ENCODE measurements around the gene HMGCL. TPM values are rescaled to one million over a fixed set of nuclear protein-coding genes. Genes with fewer than 3 reads are reported as not detected.
"Not testable (repeated sequence)": the region's sequence is repeated elsewhere in the genome, so short reads cannot be mapped to it uniquely, and the experiment has no call there.

Gene HMGCL
- total and polyA plus RNA-seq, 2 of the 13 experiments (the other 11 are each of a cell fraction or from before 2014, with no cell fraction given), result 21.3 to 41.4 TPM

GRCh38 chr1:23836037-23836436 is 10.8 kb upstream of the HMGCL start:
- FAIRE-seq (no peak), ATAC-seq (no peak), DNase-seq (ENCODE audit: low spot score) (no peak)
- WGBS (ENCODE audit: low lambda C conversion rate), result 16% methylated on average over 3 of the region's 3 CpGs
- no peak overlapping the region for H3K27ac ChIP-seq (ENCODE audit: extremely low read length, insufficient read depth, low read length)
- H3K9me3 ChIP-seq (ENCODE audit: low read length), result no peaks in the 10 kb centered on the region
- H3K4me3 ChIP-seq (replicated peaks in 1 of 3; ENCODE audit: insufficient read depth in 1 of 3, low read depth in 2 of 3, low read length in 3 of 3), result no peak overlapping the region
- no peak overlapping the region for H3K4me2 ChIP-seq (ENCODE audit: low read depth, low read length)
- no peak for TF ChIP-seq ZSCAN22 (CRISPR knock-in tag; IDR thresholded peaks at IDR 0.05)
- TF ChIP-seq, protein P1, sequence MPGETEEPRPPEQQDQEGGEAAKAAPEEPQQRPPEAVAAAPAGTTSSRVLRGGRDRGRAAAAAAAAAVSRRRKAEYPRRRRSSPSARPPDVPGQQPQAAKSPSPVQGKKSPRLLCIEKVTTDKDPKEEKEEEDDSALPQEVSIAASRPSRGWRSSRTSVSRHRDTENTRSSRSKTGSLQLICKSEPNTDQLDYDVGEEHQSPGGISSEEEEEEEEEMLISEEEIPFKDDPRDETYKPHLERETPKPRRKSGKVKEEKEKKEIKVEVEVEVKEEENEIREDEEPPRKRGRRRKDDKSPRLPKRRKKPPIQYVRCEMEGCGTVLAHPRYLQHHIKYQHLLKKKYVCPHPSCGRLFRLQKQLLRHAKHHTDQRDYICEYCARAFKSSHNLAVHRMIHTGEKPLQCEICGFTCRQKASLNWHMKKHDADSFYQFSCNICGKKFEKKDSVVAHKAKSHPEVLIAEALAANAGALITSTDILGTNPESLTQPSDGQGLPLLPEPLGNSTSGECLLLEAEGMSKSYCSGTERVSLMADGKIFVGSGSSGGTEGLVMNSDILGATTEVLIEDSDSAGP (CRISPR knock-in tag; IDR thresholded peaks at IDR 0.05; ENCODE audit: borderline replicate concordance), result no peak
- no peak for TF ChIP-seq MAFF (IDR thresholded peaks at IDR 0.05; ENCODE audit: low read depth, low read length)
- no peak for TF ChIP-seq ZSCAN9 (CRISPR knock-in tag; IDR thresholded peaks at IDR 0.05; ENCODE audit: borderline replicate concordance)
- no peak for TF ChIP-seq HHEX (CRISPR knock-in tag; IDR thresholded peaks at IDR 0.05)
- TF ChIP-seq ZNF510 (CRISPR knock-in tag; IDR thresholded peaks at IDR 0.05; ENCODE audit: low read depth), result no peak
- no peak for TF ChIP-seq ZNF136 (CRISPR knock-in tag; IDR thresholded peaks at IDR 0.05; ENCODE audit: low read depth)
- no peak for TF ChIP-seq ZNF468 (CRISPR knock-in tag; IDR thresholded peaks at IDR 0.05)
- no peak for TF ChIP-seq E2F2 (CRISPR knock-in tag; IDR thresholded peaks at IDR 0.05; ENCODE audit: borderline replicate concordance)
- no peaks in the 10 kb centered on the region for H4K20me1 ChIP-seq (ENCODE audit: insufficient read depth, low read length)
- POLR2A ChIA-PET, result no interaction called here
- H2AFZ ChIP-seq (ENCODE audit: low read length), result no peak overlapping the region
- H3K79me2 ChIP-seq (ENCODE audit: insufficient read depth, low read length), result no peaks in the 10 kb centered on the region
- peaks cover 0 to 6% of the 10 kb centered on the region in 2 experiments; a peak in 3 of 5 replicates for H3K27me3 ChIP-seq (ENCODE audit: control insufficient read depth in 1 of 2, insufficient read depth in 2 of 2, low read length in 2 of 2)
- H3K36me3 ChIP-seq (replicated peaks in 1 of 2; ENCODE audit: control insufficient read depth in 1 of 2, insufficient read depth in 2 of 2, low read length in 2 of 2), result no peaks in the 10 kb centered on the region
- CTCF ChIA-PET (ENCODE audit: low intra/inter-chr PET ratio, low total read pairs), result no interaction called here
- H3K9ac ChIP-seq (ENCODE audit: insufficient read depth, low read depth, low read length), result no peak overlapping the region
- peaks cover 20% of the 10 kb centered on the region for H3K4me1 ChIP-seq (ENCODE audit: insufficient read depth, low read length)
- in situ Hi-C loops (cut with HindIII; ENCODE audit: extremely low pct_ligation_motif_present, low pct_unique_long_range_greater_than_20kb), result no loop called here
- intact Hi-C loops (cut with micrococcal nuclease; ENCODE audit: unreplicated experiment), result no loop called here
- no TSS peak for BruUV-seq (replicated peaks)

DNA sequence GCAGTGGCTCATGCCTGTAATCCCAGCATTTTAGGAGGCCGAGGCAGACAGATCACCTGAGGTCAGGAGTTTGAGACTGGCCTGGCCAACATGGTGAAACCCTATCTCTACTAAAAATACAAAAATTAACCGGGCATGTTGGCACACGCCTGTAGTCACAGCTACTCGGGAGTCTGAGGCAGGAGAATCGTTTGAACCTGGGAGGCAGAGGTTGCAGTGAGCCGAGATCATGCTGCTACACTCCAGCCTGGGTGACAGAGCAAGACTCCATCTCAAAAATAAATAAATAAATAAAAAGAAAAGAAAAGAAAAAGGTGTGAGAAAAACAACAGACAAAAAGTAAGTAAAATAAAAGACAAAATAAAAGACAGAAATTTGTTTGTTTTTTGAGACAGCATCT is 8.9 kb upstream of the HMGCL start:
- WGBS (ENCODE audit: low lambda C conversion rate), result 23% methylated on average over 6 of the region's 6 CpGs
- H3K36me3 ChIP-seq (replicated peaks in 1 of 2; ENCODE audit: control insufficient read depth in 1 of 2, insufficient read depth in 2 of 2, low read length in 2 of 2); H3K9ac ChIP-seq (ENCODE audit: insufficient read depth, low read depth, low read length); H2AFZ ChIP-seq (ENCODE audit: low read length); ATAC-seq; intact Hi-C loops (cut with micrococcal nuclease; ENCODE audit: unreplicated experiment); H3K9me3 ChIP-seq (ENCODE audit: low read length); DNase-seq (ENCODE audit: low spot score); BruUV-seq (replicated peaks); CTCF ChIA-PET (ENCODE audit: low intra/inter-chr PET ratio, low total read pairs); H3K27ac ChIP-seq (ENCODE audit: extremely low read length, insufficient read depth, low read length); in situ Hi-C loops (cut with HindIII; ENCODE audit: extremely low pct_ligation_motif_present, low pct_unique_long_range_greater_than_20kb); FAIRE-seq; H3K27me3 ChIP-seq (ENCODE audit: control insufficient read depth in 1 of 2, insufficient read depth in 2 of 2, low read length in 2 of 2); H3K4me3 ChIP-seq (replicated peaks in 1 of 3; ENCODE audit: insufficient read depth in 1 of 3, low read depth in 2 of 3, low read length in 3 of 3); H3K79me2 ChIP-seq (ENCODE audit: insufficient read depth, low read length); H4K20me1 ChIP-seq (ENCODE audit: insufficient read depth, low read length); H3K4me2 ChIP-seq (ENCODE audit: low read depth, low read length): not testable (repeated sequence)
- peaks cover 19% of the 10 kb centered on the region for H3K4me1 ChIP-seq (ENCODE audit: insufficient read depth, low read length)
- POLR2A ChIA-PET, result interaction anchor here (0.6 kb wide), 1 partner anchor 10 kb away, joined by 3 read pairs; no protein-coding TSS in a partner anchor
